ENCODE measurements around the gene CACNA1G. TPM values are rescaled to one million over a fixed set of nuclear protein-coding genes. Genes with fewer than 3 reads are reported as not detected.

CACNA1G gene
- total RNA-seq, 1 donor from 2014 or later = 0.19 TPM

DNA sequence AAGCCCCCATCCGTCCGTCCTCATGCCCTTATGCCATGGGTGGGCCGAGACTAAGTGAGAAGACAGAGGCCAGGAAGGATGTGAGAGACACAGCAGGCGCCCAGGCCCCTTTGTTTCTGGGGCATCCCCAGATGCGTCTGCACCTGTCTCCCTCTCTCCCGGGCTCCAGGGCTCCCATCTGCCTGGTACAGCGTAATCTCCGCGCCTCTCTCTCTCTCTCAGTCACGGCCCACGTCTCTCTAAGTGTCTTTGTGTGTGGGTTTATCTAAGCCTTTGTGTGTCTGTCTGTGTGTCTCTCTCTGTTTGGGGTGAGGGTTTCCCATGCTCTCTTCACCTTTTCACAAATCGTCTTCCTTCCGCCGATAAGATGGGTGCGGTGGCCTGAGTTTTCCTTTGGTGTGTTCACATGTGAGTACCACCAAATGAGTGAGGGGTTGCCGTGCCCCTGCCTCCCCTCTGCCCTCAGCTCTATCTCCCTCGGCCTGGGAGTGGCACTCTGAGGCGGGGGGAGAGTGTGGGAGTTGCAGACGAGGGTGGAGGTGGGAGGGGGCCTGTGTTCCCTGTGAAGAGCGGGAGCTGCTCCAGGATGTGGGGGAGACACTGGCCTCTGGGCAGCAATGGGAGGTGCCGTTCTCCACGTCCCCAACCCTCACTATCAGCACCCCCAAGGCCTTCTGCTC, 48.3 kb downstream of the CACNA1G start:
- Mint-ChIP-seq H3K27ac (no peak overlapping the region), H3K4me3 (ENCODE audit: low read depth) (no peak overlapping the region), H3K27me3 (peaks cover 23% of the 10 kb centered on the region), H3K4me1 (ENCODE audit: low read depth) (peaks cover 7% of the 10 kb centered on the region), H3K36me3 (ENCODE audit: insufficient read depth) (no peaks in the 10 kb centered on the region), H3K9me3 (ENCODE audit: low read depth) (no peaks in the 10 kb centered on the region)
- no peak for DNase-seq (ENCODE audit: low spot score, unreplicated experiment)
- TF ChIP-seq, protein P1, sequence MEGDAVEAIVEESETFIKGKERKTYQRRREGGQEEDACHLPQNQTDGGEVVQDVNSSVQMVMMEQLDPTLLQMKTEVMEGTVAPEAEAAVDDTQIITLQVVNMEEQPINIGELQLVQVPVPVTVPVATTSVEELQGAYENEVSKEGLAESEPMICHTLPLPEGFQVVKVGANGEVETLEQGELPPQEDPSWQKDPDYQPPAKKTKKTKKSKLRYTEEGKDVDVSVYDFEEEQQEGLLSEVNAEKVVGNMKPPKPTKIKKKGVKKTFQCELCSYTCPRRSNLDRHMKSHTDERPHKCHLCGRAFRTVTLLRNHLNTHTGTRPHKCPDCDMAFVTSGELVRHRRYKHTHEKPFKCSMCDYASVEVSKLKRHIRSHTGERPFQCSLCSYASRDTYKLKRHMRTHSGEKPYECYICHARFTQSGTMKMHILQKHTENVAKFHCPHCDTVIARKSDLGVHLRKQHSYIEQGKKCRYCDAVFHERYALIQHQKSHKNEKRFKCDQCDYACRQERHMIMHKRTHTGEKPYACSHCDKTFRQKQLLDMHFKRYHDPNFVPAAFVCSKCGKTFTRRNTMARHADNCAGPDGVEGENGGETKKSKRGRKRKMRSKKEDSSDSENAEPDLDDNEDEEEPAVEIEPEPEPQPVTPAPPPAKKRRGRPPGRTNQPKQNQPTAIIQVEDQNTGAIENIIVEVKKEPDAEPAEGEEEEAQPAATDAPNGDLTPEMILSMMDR (IDR thresholded peaks at IDR 0.05; ENCODE audit: unreplicated experiment) = no peak

DNA sequence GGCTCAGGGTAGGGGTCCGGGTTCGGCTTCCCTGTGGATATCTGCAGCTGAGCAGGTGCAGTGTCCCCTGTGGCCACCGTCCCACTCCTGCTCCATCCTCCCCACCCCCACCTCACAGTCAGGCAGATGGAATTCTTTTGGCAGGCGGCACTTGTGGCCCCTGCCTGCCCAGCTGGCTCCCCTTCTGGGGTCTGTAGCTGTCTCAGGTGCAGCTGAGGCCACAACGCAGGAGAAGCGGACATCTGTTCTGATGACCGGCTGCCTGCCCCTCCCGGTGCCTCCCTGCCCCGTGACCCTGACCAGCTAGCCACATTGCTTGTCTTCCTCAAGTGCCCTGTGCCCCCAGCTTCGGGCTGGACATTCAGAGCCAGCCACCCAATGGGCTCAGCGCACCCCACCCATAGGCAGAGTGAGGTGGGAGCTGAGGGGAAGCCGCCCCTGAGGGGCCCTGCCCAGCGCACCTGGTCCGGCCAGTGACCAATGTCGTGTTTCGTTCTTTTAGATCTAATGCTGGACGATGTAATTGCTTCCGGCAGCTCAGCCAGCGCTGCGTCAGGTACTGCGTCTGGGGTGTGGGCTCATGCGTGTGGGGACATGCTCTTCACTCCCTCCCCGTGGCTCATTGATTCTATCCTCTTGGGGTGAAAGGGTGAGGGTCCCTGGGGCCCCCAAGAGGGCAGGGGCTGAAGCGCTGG, 49.0 kb downstream of the CACNA1G start:
- no peaks in the 10 kb centered on the region for H3K9me3 Mint-ChIP-seq (ENCODE audit: low read depth)
- peaks cover 23% of the 10 kb centered on the region for H3K27me3 Mint-ChIP-seq
- no peaks in the 10 kb centered on the region for H3K36me3 Mint-ChIP-seq (ENCODE audit: insufficient read depth)
- H3K4me1 Mint-ChIP-seq (ENCODE audit: low read depth) = peaks cover 7% of the 10 kb centered on the region
- TF ChIP-seq, protein P1 (IDR thresholded peaks at IDR 0.05; ENCODE audit: unreplicated experiment) = no peak
- no peak overlapping the region for H3K27ac Mint-ChIP-seq
- DNase-seq (ENCODE audit: low spot score, unreplicated experiment) = no peak
- no peak overlapping the region for H3K4me3 Mint-ChIP-seq (ENCODE audit: low read depth)

DNA sequence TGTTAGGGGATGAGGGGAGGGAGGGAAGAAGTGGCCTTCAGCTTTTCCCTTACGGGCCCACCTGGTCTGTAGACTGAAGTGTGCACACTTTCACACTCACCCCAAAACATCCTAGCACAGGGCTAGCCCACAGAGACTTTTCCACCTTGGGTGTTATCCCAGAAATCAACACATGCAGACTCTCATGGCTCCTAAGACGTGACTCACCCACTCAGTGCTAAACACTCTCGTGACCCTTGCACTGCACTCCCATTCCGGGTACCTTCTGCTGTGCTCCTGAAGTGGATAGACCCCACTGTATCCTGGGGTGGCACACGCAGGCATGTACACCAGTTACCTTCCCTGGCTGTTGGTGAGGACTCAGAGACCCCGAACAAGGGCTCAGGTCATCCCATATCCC, 51.1 kb downstream of the CACNA1G start:
- H3K27me3 Mint-ChIP-seq = peaks cover 20% of the 10 kb centered on the region
- no peak overlapping the region for H3K4me3 Mint-ChIP-seq (ENCODE audit: low read depth)
- H3K9me3 Mint-ChIP-seq (ENCODE audit: low read depth) = no peaks in the 10 kb centered on the region
- TF ChIP-seq, protein P1 (IDR thresholded peaks at IDR 0.05; ENCODE audit: unreplicated experiment) = no peak
- peaks cover 7% of the 10 kb centered on the region for H3K4me1 Mint-ChIP-seq (ENCODE audit: low read depth)
- no peak overlapping the region for H3K27ac Mint-ChIP-seq
- no peaks in the 10 kb centered on the region for H3K36me3 Mint-ChIP-seq (ENCODE audit: insufficient read depth)
- no peak for DNase-seq (ENCODE audit: low spot score, unreplicated experiment)

DNA sequence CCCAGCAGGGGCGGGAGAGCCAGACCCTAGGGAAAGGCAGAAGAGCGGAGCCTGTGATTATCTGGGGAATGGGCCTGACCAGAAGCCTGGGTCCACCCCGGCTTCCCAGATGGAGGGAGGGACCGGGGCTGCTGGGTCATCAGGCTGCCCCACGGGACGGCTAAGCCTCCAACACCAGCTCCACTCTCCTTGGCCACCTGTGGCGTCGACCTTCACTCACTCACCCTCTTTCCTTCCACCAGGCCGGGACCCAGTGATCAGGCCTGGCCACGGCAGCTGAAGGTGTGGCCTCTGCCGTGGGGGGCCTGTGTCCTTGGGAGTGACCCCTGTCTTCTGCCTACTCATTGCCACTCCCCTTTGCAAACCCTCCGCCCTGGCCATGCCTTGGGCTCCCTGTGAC, 51.8 kb downstream of the CACNA1G start:
- Mint-ChIP-seq H3K4me1 (ENCODE audit: low read depth) (peaks cover 7% of the 10 kb centered on the region), H3K36me3 (ENCODE audit: insufficient read depth) (no peaks in the 10 kb centered on the region), H3K27me3 (peaks cover 15% of the 10 kb centered on the region), H3K4me3 (ENCODE audit: low read depth) (no peak overlapping the region), H3K27ac (no peak overlapping the region), H3K9me3 (ENCODE audit: low read depth) (no peaks in the 10 kb centered on the region)
- TF ChIP-seq, protein P1 (IDR thresholded peaks at IDR 0.05; ENCODE audit: unreplicated experiment) = no peak
- DNase-seq (ENCODE audit: low spot score, unreplicated experiment) = no peak

DNA sequence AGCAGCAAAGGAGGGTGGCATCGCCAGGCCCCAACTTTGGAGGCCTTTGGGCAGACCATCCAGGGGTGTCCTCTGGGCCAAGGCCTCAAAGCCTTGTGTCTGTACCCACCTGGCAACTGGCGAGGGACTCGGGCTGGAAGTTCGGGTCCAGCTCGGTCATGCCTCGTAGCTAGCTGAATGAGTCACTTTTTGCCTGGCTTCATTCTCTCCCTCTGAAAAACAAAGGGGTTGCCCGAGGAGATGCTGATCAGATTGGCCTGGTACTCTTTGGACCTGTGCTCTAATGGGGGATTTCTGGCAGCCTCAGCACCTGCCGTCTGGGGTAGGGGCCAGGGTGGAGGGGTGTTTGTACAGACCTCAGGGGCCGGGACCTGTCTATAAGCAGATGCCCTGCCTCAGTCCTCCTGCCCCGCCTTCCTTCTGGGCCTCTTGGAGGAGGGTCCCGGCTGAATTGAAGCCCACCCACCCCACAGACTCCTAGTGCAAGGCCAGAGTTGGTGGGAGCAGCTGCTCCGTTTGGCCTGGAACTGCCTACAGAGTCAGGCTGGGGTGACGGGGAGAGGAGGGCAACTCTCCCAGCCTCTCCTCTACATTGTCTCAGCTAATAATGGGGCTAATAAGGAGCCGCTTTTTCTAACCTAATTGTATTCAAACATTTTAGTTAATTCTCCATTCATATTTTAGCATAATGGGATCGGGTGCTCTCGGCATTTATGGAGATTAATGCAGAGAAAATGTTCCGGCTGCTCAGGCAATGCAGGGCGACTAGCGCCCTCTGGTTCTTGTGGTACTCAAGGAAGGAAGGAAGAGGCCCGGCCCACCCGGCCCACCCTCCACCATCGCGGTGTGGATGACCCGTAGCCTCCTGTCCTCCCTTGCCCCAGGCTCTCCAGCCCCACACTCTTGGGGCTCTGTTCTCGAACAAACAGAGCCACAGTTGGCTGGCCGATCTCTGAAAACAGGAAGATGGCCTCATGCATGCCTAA, 52.8 kb downstream of the CACNA1G start:
- Mint-ChIP-seq H3K4me3 (ENCODE audit: low read depth) (no peak overlapping the region), H3K36me3 (ENCODE audit: insufficient read depth) (no peaks in the 10 kb centered on the region), H3K4me1 (ENCODE audit: low read depth) (peaks cover 7% of the 10 kb centered on the region), H3K9me3 (ENCODE audit: low read depth) (no peaks in the 10 kb centered on the region), H3K27ac (no peak overlapping the region), H3K27me3 (peaks cover 15% of the 10 kb centered on the region)
- TF ChIP-seq, protein P1 (IDR thresholded peaks at IDR 0.05; ENCODE audit: unreplicated experiment) = no peak
- DNase-seq (ENCODE audit: low spot score, unreplicated experiment) = no peak

All from progenitor cell of endocrine pancreas (in vitro differentiated cells).